ENCODE data around the gene HDAC4. TPM values are rescaled to one million over a fixed set of nuclear protein-coding genes. Genes with fewer than 3 reads are reported as not detected.

HDAC4 gene
- total RNA-seq, 2 experiments from 2014 or later: 30.0 to 35.8 TPM

DNA sequence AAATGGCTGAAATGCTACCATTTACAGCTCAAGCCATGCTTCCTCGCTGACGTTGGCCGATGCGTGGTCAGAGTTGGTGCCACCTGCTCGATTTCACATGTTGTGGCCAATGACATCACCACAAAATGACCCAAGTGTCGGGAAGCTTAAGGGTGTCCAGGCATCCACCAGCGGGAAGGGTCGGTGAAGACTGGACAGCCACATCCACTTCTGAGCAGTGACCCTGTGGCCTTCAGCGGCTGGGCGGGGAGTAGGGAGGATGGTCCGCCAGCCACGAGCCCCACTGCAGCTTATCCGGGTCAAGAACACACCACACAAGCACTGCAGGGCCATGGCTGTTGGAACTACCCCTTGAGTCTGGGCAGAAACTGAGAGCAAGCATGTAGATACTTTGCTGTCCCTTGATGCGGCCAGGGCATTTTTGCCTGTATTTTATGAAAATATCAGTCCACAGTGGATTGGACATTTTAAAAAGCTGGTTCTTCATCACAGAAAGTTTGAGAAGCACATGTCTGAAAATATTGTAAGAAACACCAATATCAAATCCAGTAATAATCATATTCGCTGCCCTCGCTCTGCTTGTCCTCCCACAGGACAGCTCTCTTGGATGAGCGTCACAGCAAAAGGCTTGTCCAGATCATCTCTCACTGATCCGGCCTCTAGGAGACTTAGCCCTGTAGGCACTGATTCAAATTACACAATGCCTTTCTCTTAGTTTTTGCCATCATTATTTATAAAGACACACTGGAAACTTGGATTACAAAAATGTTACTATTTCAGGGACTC lies 379.0 kb downstream of the HDAC4 start:
- Mint-ChIP-seq H3K9me3 (no peaks in the 10 kb centered on the region), H3K27me3 (peaks cover 8% of the 10 kb centered on the region), H3K4me1 (ENCODE audit: low read depth) (no peaks in the 10 kb centered on the region), H3K4me3 (no peak overlapping the region), H3K27ac (no peak overlapping the region), H3K36me3 (no peaks in the 10 kb centered on the region)
- CTCF ChIA-PET: no interaction called here
- intact Hi-C loops (cut with micrococcal nuclease): no loop called here
- POLR2A ChIA-PET: no interaction called here
- no peak for DNase-seq

DNA sequence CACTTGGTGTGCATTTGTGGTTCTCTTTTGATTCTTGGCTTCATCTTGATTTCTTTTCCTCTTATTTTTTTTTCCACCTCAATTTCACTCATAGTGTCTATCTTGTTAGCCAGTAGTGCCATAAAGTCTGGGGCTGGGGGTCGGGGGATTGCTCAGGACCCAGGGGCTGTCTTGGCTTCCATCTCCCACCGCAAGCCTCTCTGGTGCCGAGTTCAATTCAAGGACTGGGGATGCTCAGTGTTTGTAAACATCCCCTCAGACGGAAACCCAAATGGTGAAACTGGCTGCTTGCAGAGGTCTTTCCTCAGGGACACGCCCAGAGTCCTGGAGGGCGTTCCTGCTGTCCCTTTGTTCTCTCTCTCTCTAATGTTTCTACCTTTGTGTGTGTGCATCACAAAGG lies 379.6 kb downstream of the HDAC4 start:
- Mint-ChIP-seq H3K27me3 (peaks cover 8% of the 10 kb centered on the region), H3K4me1 (ENCODE audit: low read depth) (no peaks in the 10 kb centered on the region), H3K4me3 (no peak overlapping the region), H3K36me3 (no peaks in the 10 kb centered on the region), H3K27ac (no peak overlapping the region), H3K9me3 (no peaks in the 10 kb centered on the region)
- intact Hi-C loops (cut with micrococcal nuclease): no loop called here
- ChIA-PET POLR2A (no interaction called here), CTCF (no interaction called here)
- no peak for DNase-seq

DNA sequence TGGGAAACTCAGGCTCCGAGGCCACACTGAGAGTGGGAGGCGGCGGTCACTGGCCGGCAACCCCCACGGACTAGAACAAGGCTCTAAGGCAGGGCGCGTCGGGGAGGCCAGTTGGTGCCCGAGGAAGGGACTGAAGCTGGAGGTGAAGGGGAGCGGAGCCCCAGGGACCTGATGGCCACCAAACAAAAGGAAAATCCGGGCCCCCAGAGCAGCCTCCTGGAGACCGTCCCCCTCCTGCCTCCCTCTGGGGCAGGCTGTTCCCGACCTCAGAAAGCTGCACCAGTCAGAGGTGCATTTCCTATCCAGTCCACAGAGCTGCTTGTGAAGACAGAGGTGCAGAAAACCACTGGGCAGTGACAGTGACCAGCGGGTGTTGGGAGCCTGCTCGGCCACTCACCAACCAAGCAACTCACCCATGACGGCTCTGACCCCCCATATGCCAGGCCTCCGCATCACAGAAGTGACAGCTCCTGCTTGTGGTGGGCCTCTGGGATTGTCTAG lies 380.2 kb downstream of the HDAC4 start:
- H3K4me3 Mint-ChIP-seq: no peak overlapping the region
- H3K27me3 Mint-ChIP-seq: peaks cover 8% of the 10 kb centered on the region
- H3K9me3 Mint-ChIP-seq: no peaks in the 10 kb centered on the region
- intact Hi-C loops (cut with micrococcal nuclease): no loop called here
- POLR2A ChIA-PET: no interaction called here
- no peaks in the 10 kb centered on the region for H3K4me1 Mint-ChIP-seq (ENCODE audit: low read depth)
- DNase-seq: no peak
- H3K27ac Mint-ChIP-seq: no peak overlapping the region
- no peaks in the 10 kb centered on the region for H3K36me3 Mint-ChIP-seq
- CTCF ChIA-PET: no interaction called here

DNA sequence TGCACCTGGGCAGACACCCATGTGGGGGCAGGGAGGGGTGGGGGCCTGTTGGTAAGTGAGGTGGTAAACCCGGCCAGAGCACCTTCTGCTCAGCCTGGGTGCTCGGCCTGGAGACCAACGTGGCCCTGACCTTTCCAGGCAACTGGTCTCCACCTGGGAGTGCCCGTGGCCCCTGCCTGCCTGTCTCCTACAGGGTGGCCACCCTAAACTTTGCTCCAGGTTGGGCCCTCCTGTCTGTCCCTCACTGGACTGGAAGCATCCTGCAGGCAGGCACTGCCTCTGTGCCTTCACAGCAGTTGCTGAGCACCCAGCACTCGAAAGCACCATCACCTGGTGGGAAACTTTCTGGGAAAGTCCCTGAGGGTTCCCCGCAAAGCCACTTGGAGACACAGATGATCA lies 381.6 kb downstream of the HDAC4 start:
- Mint-ChIP-seq H3K27me3 (peaks cover 11% of the 10 kb centered on the region), H3K27ac (no peak overlapping the region), H3K4me1 (ENCODE audit: low read depth) (no peaks in the 10 kb centered on the region), H3K9me3 (no peaks in the 10 kb centered on the region), H3K4me3 (no peak overlapping the region), H3K36me3 (no peaks in the 10 kb centered on the region)
- POLR2A ChIA-PET: no interaction called here
- DNase-seq: no peak
- intact Hi-C loops (cut with micrococcal nuclease): no loop called here
- CTCF ChIA-PET: no interaction called here

DNA sequence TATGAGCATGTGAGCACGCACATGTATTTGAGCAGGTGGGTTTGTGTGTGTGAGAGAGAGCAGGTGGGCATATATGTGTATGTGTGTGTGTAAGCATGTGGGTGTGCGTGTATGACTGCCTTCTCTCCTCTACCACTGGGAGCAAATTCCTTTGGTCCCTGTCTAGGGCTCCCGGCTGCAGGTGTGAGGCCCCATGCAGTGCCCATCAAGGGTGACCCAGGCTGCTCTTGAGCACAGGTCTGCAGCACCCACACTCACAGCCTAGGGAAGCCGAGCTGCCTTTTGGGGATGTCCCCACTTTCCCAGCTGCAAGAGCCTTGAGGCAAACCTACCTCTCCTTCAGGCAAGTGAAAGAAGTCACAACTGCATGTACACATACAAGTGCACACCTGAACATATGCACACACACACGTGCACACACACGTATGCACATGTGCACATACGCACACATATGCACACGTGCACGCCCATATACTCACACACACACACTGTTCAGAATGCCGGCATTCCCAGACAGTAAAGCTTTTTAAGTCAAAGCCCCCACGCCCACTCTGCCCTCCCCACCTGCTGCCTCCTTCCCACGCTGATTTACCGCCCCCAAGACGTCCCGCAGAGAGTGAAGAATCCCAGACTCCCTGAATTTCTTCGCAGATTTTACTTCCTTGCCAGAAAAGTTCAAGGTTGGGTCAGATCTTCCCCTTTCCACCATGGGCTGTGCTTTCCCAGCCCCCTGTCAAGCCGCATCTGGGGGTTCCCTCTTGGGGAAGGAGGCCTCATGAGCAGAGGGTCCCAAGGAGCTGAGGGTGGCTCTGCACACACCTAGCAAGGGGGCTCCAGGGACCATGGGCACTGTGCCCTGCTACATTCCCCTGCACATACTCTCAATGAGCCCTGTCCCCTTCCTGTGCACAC lies 382.3 kb downstream of the HDAC4 start:
- Mint-ChIP-seq H3K4me3 (no peak overlapping the region), H3K27me3 (peaks cover 11% of the 10 kb centered on the region), H3K36me3 (no peaks in the 10 kb centered on the region), H3K4me1 (ENCODE audit: low read depth) (no peaks in the 10 kb centered on the region), H3K9me3 (no peaks in the 10 kb centered on the region), H3K27ac (no peak overlapping the region)
- intact Hi-C loops (cut with micrococcal nuclease): no loop called here
- CTCF ChIA-PET: no interaction called here
- POLR2A ChIA-PET: no interaction called here
- no peak for DNase-seq

DNA sequence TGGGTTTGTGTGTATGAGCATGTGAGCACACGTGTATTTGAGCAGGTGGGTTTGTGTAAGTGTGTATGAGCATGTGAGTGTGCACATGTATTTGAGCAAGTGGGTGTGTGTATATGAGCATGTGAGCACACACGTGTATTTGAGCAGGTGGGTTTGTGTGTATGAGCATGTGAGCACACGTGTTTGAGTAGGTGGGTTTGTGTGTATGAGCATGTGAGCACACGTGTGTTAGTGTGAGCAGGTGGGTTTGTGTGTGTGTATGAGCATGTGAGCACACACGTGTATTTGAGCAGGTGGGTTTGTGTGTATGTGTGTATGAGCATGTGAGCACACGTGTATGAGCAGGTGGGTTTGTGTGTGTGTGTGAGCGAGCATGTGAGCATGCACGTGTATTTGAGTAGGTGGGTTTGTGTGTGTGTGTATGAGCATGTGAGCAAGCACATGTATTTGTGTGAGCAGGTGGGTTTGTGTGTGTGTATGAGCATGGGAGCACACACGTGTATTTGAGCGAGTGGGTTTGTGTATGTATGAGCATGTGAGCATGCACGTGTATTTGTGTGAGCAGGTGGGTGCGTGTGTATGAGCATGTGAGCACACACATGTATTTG lies 383.2 kb downstream of the HDAC4 start:
- POLR2A ChIA-PET: no interaction called here
- H3K27ac Mint-ChIP-seq: no peak overlapping the region
- DNase-seq: no peak

DNA sequence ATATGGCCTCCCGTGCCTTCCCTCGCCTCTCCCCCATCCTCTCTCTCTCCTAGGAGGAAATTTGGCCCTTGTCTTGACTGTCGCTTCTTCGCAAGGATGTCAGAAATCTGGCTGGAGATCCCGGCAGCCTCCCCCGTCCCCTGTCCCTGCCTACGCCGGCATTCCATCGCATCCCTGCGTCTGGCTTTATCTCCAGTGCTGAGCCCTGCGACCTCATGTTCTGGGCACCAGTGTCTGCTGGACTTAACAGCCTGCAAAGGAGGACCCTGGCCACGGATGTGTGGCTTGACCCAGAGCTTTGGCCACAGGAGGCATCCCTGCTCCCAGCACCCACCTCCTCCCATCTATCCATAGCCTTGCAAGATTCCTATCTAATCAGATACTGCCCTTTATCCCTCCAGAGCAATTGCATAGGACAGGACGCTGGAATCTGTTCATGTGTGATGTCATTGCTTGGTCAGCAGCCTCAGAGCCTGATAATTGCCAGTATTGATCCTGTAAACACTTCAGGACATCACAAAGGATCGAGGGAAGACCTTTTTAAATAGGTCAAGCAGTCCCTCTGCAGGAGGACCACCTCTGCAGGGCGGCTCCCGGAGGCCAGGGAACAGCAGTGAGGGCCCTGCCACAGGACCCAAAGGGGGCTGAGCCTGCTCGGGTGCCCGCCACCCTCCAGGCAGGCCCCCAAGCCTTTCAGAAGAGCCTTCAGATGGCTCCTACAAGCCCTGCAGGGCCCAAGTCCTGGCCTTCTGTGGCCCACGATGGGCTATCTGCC lies 384.7 kb downstream of the HDAC4 start:
- no peak overlapping the region for H3K4me3 Mint-ChIP-seq
- ChIA-PET POLR2A (no interaction called here), CTCF (no interaction called here)
- no peak for DNase-seq
- intact Hi-C loops (cut with micrococcal nuclease): no loop called here
- no peaks in the 10 kb centered on the region for H3K9me3 Mint-ChIP-seq
- no peaks in the 10 kb centered on the region for H3K36me3 Mint-ChIP-seq
- peaks cover 13% of the 10 kb centered on the region for H3K27me3 Mint-ChIP-seq
- H3K4me1 Mint-ChIP-seq (ENCODE audit: low read depth): no peaks in the 10 kb centered on the region
- H3K27ac Mint-ChIP-seq: no peak overlapping the region

More for the DNA sequence above, 383.2 kb downstream of the HDAC4 start:
- Mint-ChIP-seq H3K27me3 (peaks cover 10% of the 10 kb centered on the region), H3K4me3 (no peak overlapping the region), H3K36me3 (no peaks in the 10 kb centered on the region), H3K4me1 (ENCODE audit: low read depth) (no peaks in the 10 kb centered on the region), H3K9me3 (no peaks in the 10 kb centered on the region)
- CTCF ChIA-PET: no interaction called here
- intact Hi-C loops (cut with micrococcal nuclease): no loop called here

DNA sequence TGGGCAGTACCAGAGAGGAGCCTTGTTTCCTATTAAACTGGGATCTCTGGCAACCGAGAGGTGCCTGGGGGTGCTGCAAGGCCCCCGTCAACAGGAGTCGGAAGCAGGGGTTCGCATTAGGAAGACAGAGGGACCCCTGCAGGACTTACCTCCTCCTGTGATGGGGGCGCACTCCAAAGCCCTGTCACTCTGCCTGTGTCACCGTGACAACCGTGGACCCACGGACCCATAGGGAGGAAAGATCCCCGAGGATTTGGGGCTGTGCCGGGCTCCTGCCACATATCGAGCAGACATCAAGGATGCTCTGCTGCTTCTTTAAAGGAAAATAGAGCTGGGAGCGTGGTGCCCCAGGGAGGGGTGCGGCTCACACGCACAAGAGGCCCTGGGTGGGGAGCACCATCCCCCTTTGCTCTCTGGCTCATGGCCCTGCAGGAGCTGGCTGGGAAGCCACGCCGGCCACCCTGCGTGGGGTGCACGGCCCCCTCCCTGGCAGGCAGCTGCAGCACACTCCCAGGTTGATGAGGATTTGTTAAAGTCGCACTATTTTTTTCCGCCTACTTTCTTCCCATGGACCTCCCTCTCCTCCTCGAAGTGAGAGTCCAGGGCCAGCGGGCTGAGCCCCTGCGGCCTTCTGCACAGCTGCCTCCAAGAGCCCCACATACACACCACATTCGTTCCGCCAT lies 385.5 kb downstream of the HDAC4 start:
- no peaks in the 10 kb centered on the region for H3K36me3 Mint-ChIP-seq
- ChIA-PET CTCF (no interaction called here), POLR2A (no interaction called here)
- no peak overlapping the region for H3K4me3 Mint-ChIP-seq
- H3K27me3 Mint-ChIP-seq: peaks cover 12% of the 10 kb centered on the region
- H3K9me3 Mint-ChIP-seq: no peaks in the 10 kb centered on the region
- H3K4me1 Mint-ChIP-seq (ENCODE audit: low read depth): no peaks in the 10 kb centered on the region
- no peak overlapping the region for H3K27ac Mint-ChIP-seq
- no peak for DNase-seq
- intact Hi-C loops (cut with micrococcal nuclease): no loop called here

DNA sequence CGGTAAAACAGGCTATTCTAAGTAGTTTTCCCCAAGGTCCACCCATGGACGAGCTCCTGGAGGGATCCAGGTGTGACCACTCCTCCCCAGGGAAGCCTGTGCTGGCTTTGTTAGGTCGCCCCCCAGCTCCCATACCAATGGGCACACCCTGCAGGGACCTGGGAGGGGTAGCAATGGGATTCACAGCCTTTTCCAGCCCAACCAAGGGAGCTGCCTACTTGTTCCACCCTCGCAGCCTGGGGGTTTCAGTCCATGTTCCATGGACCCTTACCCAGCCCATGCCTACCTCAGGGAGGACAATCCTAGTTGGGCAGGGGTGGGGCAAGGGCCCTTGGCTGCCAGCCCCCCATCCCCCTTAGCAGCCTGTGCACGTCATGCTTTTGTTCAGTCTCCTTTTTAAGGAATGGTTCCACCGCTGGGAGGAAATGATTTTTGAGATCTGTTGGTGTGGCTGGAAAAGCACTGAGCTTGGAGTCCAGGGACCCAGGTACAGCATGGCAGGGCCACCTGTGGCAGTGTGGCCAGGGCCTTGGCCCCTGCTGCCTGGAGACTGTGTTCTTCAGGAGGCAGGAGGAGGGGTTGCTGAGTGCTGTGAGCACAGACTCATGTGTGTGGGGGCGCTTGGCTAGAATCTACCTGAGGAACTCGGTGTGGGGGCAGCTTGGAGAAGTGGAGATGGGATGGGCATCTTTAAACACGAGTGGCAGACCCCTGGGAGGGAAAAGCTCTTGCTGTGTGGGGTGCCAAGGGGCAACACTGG lies 386.2 kb downstream of the HDAC4 start:
- no peak for DNase-seq
- H3K27ac Mint-ChIP-seq: no peak overlapping the region
- peaks cover 12% of the 10 kb centered on the region for H3K27me3 Mint-ChIP-seq
- H3K4me1 Mint-ChIP-seq (ENCODE audit: low read depth): no peaks in the 10 kb centered on the region
- H3K36me3 Mint-ChIP-seq: no peaks in the 10 kb centered on the region
- POLR2A ChIA-PET: no interaction called here
- intact Hi-C loops (cut with micrococcal nuclease): no loop called here
- no peak overlapping the region for H3K4me3 Mint-ChIP-seq
- CTCF ChIA-PET: no interaction called here
- H3K9me3 Mint-ChIP-seq: no peaks in the 10 kb centered on the region

DNA sequence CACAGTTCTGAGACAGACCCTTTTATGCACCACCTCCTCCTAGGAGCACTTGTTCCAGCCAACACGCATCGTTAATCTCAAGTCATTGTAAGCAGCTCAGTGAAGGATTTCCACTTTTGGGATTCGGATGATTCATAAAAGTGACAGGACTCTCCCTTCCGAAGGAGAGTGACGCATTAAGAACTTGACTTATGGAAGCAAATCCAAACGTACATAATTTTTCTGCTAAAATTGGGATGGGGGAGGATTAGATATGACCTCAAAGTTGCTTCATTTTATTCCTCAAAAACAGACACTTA lies 387.2 kb downstream of the HDAC4 start:
- ChIA-PET POLR2A (no interaction called here), CTCF (no interaction called here)
- no peaks in the 10 kb centered on the region for H3K36me3 Mint-ChIP-seq
- intact Hi-C loops (cut with micrococcal nuclease): no loop called here
- H3K4me1 Mint-ChIP-seq (ENCODE audit: low read depth): no peaks in the 10 kb centered on the region
- no peak overlapping the region for H3K4me3 Mint-ChIP-seq
- DNase-seq: no peak
- peaks cover 17% of the 10 kb centered on the region for H3K27me3 Mint-ChIP-seq
- H3K27ac Mint-ChIP-seq: no peak overlapping the region
- H3K9me3 Mint-ChIP-seq: no peaks in the 10 kb centered on the region

DNA sequence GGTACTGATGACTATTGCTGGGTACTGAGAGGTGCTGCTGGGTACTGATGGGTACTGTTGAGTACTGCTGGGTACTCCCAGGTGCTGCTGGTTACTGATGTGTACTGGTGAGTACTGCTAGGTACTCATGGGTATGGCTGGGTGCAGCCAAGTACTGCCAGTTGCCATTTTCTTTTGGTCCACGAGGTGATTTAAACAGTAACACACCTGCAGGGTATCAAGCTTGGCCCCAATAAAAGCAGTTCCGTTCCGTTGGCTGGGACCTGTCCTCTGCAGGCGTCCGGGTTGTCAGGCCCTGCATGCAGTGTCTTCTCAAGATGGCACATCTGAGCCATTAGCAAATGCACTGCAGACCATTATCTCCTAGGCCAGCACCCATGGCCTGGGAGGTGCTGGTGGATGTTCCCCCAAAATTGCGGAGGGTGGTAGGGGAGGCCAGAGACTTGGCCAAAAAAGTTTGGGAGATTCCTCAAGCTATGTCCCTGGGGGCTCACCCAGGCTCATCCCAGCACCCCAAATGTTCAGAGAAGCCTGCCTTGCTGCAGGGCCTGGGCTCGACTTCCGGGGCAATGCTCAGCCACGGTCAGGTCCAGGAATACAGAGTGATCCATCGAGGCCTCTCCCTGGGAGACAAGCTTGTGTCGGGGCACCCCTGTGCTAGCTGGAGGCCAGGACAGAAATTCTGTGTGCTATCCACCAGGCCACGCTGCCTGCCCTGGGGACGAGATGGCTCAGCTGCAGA lies 387.7 kb downstream of the HDAC4 start:
- H3K4me3 Mint-ChIP-seq: no peak overlapping the region
- CTCF ChIA-PET: no interaction called here
- no peaks in the 10 kb centered on the region for H3K36me3 Mint-ChIP-seq
- POLR2A ChIA-PET: no interaction called here
- DNase-seq: no peak
- H3K9me3 Mint-ChIP-seq: no peaks in the 10 kb centered on the region
- no peaks in the 10 kb centered on the region for H3K4me1 Mint-ChIP-seq (ENCODE audit: low read depth)
- intact Hi-C loops (cut with micrococcal nuclease): no loop called here
- H3K27ac Mint-ChIP-seq: no peak overlapping the region
- H3K27me3 Mint-ChIP-seq: peaks cover 19% of the 10 kb centered on the region

All from activated CD4-positive, alpha-beta memory T cell treated with anti-CD3 and anti-CD28 coated beads for 36 hours (primary cell).